Central memory CD8-positive, alpha-beta T cell (primary cell): ENCODE measurements around the gene OPRL1.

Experiments used
- ATAC-seq: fragments of 150-1000 bp; cut with Tn5 transposase; replicated peaks from 2 replicates; pipeline ENCODE4 v1.10.0; 2022; ENCODE audit warnings: mild to moderate bottlenecking, moderate FRiP score, moderate number of reproducible peaks; ENCODE audit not compliant: poor library complexity, severe bottlenecking; ENCODE audit errors: extremely low read depth
- DNase-seq, 2 donors: peaks; one replicate each; pipeline ENCODE4 v3.0.0; 2021; ENCODE audit warnings: low spot score in 2 of 2
- H3K27ac Mint-ChIP-seq: one replicate; pipeline ENCODE4 v1.8.0; 2022; ENCODE audit warnings: low read depth, mild to moderate bottlenecking, moderate library complexity, mixed read lengths
- H3K27me3 Mint-ChIP-seq: one replicate; pipeline ENCODE4 v1.8.0; 2022; ENCODE audit warnings: mixed read lengths
- H3K36me3 Mint-ChIP-seq: one replicate; pipeline ENCODE4 v1.8.0; 2022; ENCODE audit warnings: mild to moderate bottlenecking, moderate library complexity, mixed read lengths; ENCODE audit not compliant: insufficient read depth
- H3K4me1 Mint-ChIP-seq: one replicate; pipeline ENCODE4 v1.8.0; 2022; ENCODE audit warnings: mixed read lengths
- H3K4me3 Mint-ChIP-seq: one replicate; pipeline ENCODE4 v1.8.0; 2022; ENCODE audit warnings: mild to moderate bottlenecking, moderate library complexity, mixed read lengths
- H3K9me3 Mint-ChIP-seq: one replicate; pipeline ENCODE4 v1.8.0; 2022; ENCODE audit warnings: mixed read lengths

Gene OPRL1

DNA sequence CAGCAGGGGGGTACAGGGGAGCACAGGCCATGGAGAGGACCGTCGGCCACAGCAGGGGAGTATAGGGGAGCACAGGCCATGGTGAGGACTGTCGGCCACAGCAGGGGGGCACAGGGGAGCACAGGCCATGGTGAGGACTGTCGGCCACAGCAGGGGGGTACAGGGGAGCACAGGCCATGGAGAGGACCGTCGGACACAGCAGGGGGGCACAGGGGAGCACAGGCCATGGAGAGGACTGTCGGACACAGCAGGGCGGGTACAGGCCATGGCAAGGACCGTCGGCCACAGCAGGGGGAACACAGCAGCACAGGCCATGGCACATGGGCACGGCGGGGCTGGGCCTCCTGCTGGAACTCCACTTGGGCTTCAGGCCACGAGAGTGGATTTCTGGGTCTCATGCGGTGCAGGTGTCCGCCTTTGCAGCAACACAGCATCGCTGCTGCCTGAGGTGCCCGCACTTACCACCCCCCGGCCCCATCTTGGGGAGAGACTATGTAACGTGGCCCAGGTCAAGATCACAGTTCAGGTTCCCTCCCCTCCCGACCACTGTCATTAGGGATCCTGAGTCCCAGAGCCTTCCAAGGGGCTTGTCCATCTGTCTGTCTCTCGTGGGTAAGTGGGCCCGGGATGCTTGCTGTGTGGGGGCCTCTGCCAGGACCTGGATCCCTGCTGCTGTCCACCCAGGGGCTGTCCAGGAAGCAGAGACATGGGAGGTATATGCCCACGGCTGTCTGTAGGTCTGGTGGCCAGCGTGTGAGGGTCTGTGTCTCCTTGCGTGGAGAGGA is 25.0 kb downstream of the OPRL1 start:
- Mint-ChIP-seq H3K9me3 (no peaks in the 10 kb centered on the region), H3K27ac (no peak overlapping the region), H3K4me3 (no peak overlapping the region), H3K27me3 (peaks cover 34% of the 10 kb centered on the region), H3K4me1 (peaks cover 6% of the 10 kb centered on the region), H3K36me3 (peaks cover 1% of the 10 kb centered on the region)
- no peak for ATAC-seq
- peak in 1 of 2 donors; percentile 8 for DNase-seq

DNA sequence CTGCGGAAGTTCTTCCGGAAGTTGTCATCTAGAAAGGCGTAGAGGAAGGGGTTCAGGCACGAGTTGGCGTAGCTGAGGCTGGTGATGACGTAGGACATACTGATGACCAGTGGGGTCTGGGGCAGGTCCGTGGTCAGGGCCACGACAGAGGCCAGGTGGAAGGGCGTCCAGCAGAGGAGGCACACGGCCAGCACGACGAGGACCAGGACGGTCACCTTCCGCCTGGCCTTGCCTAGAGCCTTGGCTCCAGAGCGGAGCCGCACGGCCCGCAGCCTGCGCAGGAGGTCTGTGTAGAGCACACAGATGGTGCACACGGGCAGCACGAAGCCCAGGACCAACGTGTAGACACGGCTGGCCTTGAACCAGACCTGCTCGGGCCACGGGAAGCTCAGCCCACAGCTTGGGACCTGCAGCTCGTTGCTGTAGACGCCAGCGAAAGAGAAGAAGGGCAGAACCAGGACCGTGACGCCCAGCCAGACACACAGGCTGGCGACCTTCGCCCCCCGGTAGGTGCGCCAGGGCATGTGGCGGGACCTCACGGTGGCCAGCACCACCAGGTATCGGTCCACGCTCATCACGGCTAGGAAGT is 26.1 kb downstream of the OPRL1 start:
- Mint-ChIP-seq H3K4me3 (no peak overlapping the region), H3K27me3 (peaks cover 33% of the 10 kb centered on the region), H3K4me1 (peaks cover 6% of the 10 kb centered on the region), H3K9me3 (no peaks in the 10 kb centered on the region), H3K27ac (no peak overlapping the region), H3K36me3 (peaks cover 1% of the 10 kb centered on the region)
- ATAC-seq = no peak
- DNase-seq = peak in 1 of 2 donors; percentile 3

DNA sequence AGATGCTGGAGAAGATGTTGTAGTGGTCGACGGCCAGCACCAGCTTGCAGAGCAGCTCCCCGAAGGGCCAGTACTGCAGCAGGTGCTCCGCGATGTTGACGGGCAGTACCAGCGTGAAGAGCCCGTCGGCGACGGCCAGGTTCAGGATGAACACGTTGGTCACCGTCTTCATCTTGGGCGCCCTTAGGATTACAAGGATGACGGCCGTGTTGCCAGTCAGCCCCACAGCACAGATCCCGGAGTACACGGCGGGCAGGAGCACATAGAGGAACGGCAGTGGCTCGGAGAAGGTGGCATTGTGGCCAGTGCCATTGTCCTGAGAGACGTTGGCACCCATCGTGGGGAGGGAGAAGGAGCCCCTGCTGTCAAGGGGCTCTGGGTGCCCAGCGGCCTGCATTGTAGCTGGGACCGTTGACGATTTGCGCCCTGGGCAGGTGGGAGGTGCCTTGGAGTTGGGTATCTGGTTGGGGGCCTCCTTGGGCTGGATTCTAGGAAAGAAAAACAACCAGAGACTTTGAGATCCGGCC is 26.6 kb downstream of the OPRL1 start:
- Mint-ChIP-seq H3K4me1 (peaks cover 6% of the 10 kb centered on the region), H3K4me3 (no peak overlapping the region), H3K36me3 (peaks cover 1% of the 10 kb centered on the region), H3K27ac (no peak overlapping the region), H3K27me3 (peaks cover 27% of the 10 kb centered on the region), H3K9me3 (no peaks in the 10 kb centered on the region)
- DNase-seq (no peak), ATAC-seq (no peak)

DNA sequence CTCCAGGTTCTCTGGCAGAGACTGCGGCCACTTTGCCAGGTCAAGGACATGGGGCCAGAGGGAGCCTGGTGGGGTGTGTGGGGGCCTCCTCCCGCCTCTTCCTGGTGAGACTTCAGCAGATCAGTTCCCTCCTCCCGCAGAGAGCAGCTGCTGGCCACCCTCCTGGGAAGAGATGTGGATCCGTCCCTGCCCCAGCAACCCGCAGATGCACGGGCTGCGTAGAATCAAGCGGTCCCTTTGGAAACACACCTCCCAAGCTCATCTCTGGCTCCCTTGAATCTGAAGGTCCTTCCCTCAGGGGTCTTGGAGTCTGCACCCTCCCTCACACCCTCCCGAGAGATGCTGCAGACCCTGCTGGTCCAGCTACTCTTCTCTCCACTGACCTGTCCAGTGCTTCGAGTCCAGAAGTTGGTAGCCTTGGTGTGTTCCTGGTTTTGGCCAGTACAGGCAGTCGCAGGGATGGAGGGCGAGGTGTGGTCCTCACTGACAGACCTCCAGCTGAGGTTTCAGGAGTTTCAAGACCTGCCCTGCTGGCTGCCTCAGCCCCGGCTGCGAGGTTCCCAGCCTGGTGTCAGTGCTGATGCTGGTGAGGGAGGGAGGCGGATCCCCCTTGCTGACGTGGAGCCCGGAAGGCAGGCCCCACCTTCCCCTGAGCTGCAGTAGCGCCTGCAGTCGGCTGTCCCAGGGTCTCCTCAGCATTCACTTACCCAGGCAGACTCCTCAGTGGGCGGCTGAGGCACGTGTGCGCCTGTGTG is 27.3 kb downstream of the OPRL1 start, which contains the start of gene NPBWR2:
Gene NPBWR2, minus strand, starts transcription at position 585 of the 755 bp plus-strand sequence. CDS start 734 bp downstream, outside the sequence.
- ATAC-seq (peak; percentile 66), DNase-seq (no peak)
- H3K4me1 Mint-ChIP-seq = peaks cover 6% of the 10 kb centered on the region
- no peak within 1 kb of the TSS for H3K4me3 Mint-ChIP-seq
- H3K9me3 Mint-ChIP-seq = no peaks in the 10 kb centered on the region
- H3K27ac Mint-ChIP-seq = peak within 1 kb of the TSS; percentile 26
- H3K36me3 Mint-ChIP-seq = peaks cover 1% of the 10 kb centered on the region
- peaks cover 24% of the 10 kb centered on the region for H3K27me3 Mint-ChIP-seq

DNA sequence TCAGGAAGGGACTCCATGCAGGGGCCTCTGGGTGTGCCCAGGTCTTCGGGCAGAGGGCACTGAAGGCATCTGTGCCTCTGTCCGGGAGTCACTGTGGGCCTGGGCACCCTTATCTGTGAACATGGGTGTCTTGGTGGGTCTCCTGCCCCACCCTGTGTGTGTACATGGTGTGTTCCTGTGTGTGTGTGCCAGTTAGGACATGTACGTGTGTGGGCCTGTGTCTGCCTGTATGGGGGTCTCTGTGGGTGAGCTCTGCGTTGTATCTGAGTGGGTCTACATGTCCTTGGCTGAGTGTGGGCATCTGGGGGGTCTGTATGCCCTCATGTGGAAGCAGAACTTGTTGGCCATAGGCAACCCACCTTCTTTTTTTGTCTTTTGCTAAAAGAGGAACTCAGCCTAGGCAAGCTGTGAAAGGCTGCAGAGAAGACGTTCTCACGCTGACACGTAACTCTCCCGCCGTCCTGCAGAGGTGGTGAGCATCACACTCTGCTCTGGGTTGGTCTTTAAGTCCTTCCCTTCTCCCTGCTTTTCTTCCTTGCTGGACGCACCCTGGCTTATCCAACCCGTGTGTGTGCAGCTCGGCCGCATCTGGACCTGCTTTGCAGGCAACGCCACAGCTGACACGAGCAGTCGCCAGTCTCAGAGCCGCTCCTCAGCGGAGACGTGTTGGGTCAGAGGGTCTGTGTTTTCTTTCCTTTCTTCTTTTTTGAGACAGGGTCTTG is 28.0 kb downstream of the OPRL1 start:
- no peaks in the 10 kb centered on the region for H3K36me3 Mint-ChIP-seq
- no peaks in the 10 kb centered on the region for H3K9me3 Mint-ChIP-seq
- no peak overlapping the region for H3K4me3 Mint-ChIP-seq
- DNase-seq (peak in 1 of 2 donors; percentile 2), ATAC-seq (peak; percentile 10)
- H3K4me1 Mint-ChIP-seq = peaks cover 6% of the 10 kb centered on the region
- peak overlapping the region; percentile 26 for H3K27ac Mint-ChIP-seq
- H3K27me3 Mint-ChIP-seq = peaks cover 20% of the 10 kb centered on the region

DNA sequence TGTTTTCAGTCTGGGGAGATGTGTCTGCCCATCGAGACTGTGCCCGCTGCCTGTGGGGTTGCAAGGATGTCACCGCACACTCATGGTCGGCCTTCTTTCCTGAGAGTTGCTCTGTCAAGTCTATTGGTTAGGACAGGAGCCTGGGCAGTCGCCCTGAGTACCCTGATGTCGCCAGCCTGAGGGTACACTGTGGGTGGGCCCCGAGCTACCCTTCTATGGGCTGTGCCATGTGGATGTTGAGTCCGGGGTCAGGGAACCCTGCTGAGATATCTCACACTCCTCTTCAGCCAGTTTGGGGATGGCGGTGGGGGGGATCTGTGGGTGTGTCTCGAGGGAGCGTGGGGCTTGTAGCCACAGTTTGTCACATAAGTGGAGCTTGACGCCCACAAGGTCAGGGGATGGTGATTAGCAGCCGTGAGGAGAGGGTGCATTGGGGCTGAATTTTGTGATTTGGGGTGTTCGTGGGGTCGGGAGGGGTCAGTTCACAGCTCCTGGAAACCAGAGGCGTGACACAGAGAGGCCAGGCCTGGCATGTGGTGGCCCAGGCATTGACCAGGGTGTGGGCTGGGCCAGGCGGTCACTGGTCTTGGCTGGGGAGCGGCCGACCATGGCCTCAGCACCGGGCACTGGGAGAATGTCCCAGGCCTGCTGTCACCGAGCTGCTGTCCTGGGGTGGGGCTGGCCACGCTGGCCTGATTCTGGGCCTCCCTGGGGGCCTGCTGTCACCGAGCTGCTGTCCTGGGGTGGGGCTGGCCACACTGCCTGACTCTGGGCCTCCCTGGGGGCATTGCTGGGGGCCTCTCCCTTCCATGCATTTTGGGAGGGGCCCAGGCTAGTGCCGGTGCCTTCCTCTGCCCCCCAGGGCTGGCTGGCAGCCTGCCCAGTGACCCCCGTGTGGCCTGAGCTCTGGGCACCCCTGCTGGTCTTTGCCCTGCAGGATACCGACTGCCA is 29.1 kb downstream of the OPRL1 start:
- Mint-ChIP-seq H3K4me1 (peaks cover 6% of the 10 kb centered on the region), H3K36me3 (no peaks in the 10 kb centered on the region), H3K4me3 (no peak overlapping the region), H3K27ac (no peak overlapping the region), H3K9me3 (no peaks in the 10 kb centered on the region), H3K27me3 (peaks cover 9% of the 10 kb centered on the region)
- peak in 1 of 2 donors; percentile 11 for DNase-seq
- ATAC-seq = no peak

DNA sequence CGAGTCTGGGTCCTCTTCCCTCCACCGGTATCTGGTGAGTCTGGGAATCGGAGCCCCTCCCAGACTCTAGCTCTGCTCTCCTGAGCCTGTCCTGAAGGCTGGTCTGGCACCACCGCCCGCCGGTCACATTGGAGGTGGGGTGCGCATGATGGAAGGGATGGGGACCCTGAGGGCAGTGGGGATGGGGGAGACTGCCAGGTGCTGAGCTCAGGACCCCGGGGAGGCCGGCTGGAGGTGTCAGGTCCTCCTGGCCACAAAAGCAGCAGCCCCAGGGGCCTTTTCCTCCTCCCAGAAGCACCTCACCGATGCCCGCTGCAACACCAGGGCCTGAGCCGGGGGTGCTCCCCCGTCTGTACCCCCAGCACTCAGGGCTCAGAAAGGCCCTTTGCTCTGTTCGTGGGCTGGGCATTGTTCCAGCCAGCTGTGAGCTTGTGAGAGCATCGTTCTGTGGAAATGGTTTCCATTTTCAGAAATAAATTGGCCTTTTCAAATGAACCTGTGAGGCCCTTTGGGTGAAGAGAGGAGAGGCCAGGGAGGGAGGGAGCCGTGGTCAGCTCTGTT is 30.0 kb downstream of the OPRL1 start:
- Mint-ChIP-seq H3K27ac (no peak overlapping the region), H3K27me3 (peaks cover 7% of the 10 kb centered on the region), H3K36me3 (no peaks in the 10 kb centered on the region), H3K9me3 (no peaks in the 10 kb centered on the region), H3K4me3 (no peak overlapping the region), H3K4me1 (peaks cover 6% of the 10 kb centered on the region)
- no peak for ATAC-seq
- peak in 1 of 2 donors; percentile 7 for DNase-seq

DNA sequence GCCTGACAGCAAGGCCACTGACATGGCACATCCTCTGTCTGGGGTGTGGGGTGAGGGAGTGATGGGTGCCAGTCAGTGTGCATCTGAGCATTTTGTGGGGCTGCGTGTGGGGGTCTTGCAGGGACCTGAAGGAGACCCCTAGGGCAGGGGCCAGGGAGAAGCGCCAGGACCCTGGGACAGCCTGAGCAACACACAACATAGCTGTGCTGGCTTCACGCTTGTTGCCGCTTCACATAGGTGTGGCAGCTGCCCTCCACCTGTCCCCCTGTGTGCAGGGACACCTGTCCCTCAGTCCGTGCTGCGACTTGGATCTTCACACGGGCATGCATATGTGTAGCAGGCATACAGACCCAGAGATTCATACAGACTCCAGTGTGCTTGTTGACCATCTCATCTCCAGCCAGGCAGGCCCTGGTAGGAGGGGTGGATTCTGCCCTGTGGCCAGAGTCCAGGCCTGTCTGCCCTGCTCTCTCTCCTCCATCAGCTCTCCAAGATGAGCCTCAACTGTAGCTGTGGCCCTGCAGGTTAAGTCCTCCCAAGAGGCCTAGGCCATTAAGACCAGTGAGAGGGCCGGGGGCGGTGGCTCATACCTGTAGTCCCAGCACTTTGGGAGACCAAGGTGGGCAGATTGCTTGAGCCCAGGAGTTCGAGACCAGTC is 30.7 kb downstream of the OPRL1 start:
- H3K4me3 Mint-ChIP-seq = no peak overlapping the region
- peaks cover 6% of the 10 kb centered on the region for H3K4me1 Mint-ChIP-seq
- no peak overlapping the region for H3K27ac Mint-ChIP-seq
- H3K36me3 Mint-ChIP-seq = no peaks in the 10 kb centered on the region
- peaks cover 7% of the 10 kb centered on the region for H3K27me3 Mint-ChIP-seq
- peak in 1 of 2 donors; percentile 9 for DNase-seq
- ATAC-seq = no peak
- H3K9me3 Mint-ChIP-seq = no peaks in the 10 kb centered on the region

DNA sequence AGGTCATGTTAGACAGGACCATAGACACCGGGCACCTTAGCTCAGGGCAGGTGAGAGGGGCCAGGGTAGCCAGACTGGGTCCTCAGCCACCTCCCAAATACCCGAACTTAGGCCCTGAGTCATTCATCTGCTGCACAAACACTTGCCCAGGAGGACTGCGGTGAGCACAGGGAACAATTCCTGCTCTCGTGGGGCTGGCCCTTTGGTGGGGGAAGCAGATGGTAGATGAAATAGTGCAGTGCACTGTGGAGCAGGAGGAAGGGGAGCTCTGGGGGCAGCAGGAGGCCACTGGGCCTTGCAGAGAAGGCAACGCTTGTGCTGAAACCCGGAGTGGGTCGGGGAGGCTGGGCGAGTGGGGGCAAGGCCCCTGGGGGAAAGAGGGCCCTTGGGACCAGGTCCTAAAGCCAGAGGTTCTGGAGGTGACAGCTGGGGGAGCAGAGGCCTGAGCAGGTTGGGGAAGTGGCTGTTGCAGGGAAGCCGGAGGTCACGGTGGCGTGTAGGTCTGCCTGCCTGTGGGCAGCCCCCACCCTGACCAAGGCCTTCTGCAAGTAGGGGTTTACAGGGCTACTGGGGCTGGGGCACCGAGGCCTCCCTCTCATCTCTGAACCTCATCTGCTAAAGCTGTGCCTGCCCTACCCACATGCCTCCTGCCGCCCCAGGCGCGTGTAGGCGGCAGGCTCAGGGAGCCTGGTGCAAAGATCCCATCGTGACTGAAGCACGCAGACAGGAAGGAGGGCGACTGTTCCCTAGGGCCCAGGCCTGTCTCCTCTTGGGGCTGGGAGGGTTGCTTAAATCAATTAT is 32.2 kb downstream of the OPRL1 start:
- no peaks in the 10 kb centered on the region for H3K4me1 Mint-ChIP-seq
- H3K36me3 Mint-ChIP-seq = no peaks in the 10 kb centered on the region
- no peak overlapping the region for H3K27ac Mint-ChIP-seq
- DNase-seq (peak in 1 of 2 donors; percentile 13), ATAC-seq (no peak)
- no peaks in the 10 kb centered on the region for H3K27me3 Mint-ChIP-seq
- no peak overlapping the region for H3K4me3 Mint-ChIP-seq
- no peaks in the 10 kb centered on the region for H3K9me3 Mint-ChIP-seq

DNA sequence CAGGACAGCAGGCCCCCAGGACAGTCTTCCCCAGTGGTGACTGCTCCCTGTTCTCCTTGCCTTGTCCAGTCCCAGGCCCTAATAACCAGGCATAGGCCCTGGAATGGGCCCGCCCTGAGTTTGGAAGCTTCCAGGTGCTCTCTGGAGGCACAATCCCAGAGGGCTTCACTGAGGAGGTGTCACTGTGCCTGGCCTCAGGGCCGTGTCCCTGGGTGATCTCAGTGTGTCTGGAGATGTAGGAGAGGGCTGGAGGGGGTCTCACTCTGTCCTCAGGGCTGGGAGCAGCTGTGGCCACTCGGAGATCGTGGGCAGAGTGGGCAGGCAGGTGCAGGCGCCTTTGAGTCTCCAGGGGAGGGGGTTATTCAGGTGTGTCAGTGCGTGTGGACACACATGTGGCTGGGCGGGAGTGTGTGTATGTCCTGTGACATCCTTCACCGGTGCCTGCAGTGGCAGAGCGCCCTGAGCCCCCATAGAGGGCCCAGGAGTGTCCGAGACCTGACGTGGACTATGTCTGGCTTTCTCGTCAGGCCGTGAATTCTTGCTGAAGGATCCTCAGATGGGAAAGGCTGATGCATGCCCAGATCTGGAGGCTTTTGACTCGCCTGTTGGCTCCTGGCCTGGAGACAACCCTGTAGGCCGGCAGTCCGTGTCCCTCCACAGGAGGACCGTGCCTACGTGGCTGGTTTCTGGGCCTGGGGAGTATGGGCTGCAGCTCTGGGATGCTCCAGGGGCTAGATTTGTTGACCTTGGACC is 33.0 kb downstream of the OPRL1 start:
- DNase-seq (peak in 1 of 2 donors; percentile 10), ATAC-seq (no peak)
- no peaks in the 10 kb centered on the region for H3K9me3 Mint-ChIP-seq
- no peak overlapping the region for H3K27ac Mint-ChIP-seq
- H3K4me3 Mint-ChIP-seq = no peak overlapping the region
- no peaks in the 10 kb centered on the region for H3K27me3 Mint-ChIP-seq
- H3K36me3 Mint-ChIP-seq = no peaks in the 10 kb centered on the region
- H3K4me1 Mint-ChIP-seq = no peaks in the 10 kb centered on the region
